ENCODE results near the gene RNF103.

GRCh38 chr2:86648681-86649080 lies 25.0 kb upstream of the RNF103 start:
- TF ChIP-seq CTCF (IDR thresholded peaks at IDR 0.05), result no peak
- TF ChIP-seq EP300 (IDR thresholded peaks at IDR 0.05), result no peak
- no peak for TF ChIP-seq POLR2AphosphoS5 (IDR thresholded peaks at IDR 0.05)

Data from esophagus muscularis mucosa (tissue), 4 donors.